ELR (cell line): Measurements from ENCODE around the gene PSMD12.
"Not testable (repeated sequence)": the region's sequence is repeated elsewhere in the genome, so short reads cannot be mapped to it uniquely, and the experiment has no call there.

ENCODE experiments used
- DNase-seq: peaks from one replicate; pipeline ENCODE4 v3.0.0-alpha.2; 2015; ENCODE audit warnings: low read depth

PSMD12 gene

DNA sequence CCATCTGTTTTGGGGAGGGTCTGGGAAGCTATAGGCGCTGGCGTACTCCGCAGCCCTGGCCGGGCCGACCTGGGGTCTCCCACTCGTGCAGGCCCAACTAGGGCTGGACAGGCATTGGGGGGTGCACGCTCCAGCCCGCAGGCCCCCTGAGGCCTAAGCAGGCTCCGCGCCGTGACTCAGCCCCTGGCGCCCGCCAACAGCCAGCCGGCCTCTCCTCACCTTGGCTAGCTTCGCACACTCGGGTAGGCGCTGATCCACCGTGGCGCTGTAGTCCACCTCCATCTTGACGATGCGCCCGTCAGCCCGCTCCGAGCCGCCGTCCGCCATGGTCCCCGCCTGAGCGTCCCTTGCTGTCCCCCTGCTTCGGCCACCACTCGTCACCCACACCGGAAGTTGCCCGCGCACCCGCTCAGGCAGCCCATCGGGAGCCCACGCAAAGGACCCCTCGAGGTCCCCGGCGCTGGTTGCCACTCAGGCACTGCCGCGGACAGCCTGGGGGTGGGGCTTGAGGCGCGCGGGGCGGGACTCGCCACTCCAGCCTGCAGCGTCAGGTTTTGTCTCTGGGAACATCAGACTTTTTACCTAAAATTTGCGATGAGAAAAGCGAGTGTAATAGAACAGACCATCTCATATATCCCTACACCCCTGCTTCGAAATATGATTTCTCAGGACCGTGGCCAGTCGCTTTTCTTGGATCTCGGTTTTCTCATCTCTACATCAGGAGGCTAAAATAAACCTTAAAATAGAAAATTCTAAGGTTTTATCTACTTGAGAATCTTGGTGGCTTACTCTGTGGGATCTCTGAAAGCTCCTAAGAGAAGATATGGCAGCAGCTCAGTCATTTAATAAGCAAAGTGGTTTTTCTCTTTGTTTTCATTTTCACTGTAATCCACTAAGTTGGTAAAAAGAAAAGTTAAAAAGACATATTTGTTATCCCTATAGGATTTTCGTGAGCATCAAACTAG, at the start of gene PSMD12:
Gene PSMD12, minus strand, starts transcription at position 385 of the 965 bp plus-strand sequence. Its CDS starts 58 bp downstream, at position 327.
- peak; percentile 95 for DNase-seq

DNA sequence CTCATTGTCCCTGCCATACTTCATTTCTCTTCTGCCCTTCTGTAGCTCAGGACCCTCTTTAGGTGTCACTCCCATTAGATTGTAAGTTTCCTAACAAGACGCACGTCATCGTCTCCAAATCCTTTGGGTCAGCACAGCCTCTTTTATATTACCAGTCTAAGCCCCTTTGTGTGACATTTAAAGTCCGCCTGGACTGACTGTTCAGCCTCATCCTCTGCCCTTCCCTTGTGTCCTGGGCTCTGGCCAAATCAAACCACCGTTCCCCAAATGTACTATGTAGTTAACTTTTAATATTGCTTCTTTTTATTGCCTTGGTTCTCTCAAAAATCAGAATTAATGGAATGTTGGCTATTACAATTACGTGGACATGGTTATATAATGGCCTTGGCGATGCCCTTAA, 48.9 kb upstream of the PSMD12 start:
- DNase-seq = no peak

DNA sequence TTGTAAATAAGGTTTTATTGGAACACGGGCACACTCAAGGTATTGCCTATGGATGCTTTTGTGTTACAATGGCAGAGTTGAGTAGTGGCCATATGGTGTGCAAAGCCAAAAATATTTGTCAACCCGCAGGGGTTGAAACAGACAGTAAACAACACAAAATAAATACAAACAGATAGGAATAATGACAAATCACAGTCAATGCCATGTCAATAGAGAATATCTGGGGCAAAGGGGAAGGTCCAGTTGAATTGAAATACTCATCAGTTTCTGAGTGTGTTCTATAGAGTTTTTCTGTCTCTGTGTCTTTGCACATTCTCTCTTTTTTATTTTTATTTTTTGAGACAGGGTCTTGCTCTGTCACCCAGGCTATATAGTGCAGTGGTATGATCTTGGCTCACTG, 48.2 kb upstream of the PSMD12 start:
- no peak for DNase-seq

- DNase-seq = no peak
Observed at GRCh38 chr17:67414130-67414529, 47.8 kb upstream of the PSMD12 start.

DNA sequence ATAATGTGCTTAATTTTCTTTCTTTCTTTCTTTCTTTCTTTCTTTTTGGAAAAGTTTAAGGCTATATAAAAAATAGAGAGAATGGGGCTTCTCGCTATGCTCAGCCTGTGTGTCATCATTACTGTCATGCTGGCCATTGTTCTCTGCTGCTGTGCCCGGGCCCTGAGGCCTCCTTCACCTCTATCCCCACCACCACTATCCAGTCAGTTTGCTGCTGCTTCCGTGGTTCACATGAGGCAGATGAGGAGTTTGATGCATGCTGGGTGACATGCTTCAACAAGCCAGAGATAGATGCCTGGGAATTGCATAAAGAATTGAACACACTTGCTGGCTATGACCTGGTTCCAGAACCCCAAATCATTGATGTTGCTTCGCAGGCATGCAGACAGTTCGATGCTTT, 47.0 kb upstream of the PSMD12 start:
- DNase-seq = no peak

DNA sequence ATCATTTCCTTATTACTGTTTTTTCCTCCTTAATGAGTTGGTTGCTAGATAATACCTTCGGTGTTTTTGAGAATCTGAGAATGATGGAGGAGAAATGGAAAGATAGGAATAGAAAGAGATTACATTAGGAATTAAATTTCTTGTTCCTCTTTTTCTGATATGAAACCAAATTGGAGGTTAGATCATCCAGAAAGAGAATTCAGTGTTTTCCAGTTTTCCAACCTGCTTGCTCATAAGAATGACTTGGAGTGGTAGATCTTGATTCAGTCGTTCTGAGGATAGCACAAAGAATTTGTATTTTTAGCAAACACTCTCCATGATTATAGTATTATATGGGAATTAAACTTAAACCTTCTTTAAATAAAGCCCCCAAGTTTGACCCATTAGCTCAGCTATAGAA, 46.6 kb upstream of the PSMD12 start:
- no peak for DNase-seq

DNA sequence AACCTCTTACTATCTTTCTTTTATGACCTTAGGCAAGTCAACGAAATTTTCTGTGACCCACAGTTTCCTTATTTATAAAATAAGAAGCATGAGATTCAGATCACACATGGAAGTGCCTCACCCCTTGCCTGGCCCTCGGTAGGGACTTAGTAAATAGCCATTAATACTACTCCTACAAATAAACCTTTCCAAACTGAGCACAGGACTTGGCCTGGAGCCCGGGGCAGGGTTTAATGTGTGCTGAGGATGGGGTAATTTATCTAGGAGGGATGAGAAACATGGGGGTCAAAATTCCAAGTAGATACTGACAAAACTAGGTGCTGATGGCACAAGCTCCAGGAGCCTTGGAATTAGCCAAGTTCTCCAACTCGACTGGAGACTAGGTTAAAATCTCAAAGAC, 45.7 kb upstream of the PSMD12 start:
- no peak for DNase-seq

GRCh38 chr17:67411397-67411796, 45.0 kb upstream of the PSMD12 start:
- DNase-seq = no peak

- not testable (repeated sequence) for DNase-seq
Observed at GRCh38 chr17:67408455-67408830, 42.1 kb upstream of the PSMD12 start.

- no peak for DNase-seq
Observed at GRCh38 chr17:67403483-67403882, 37.1 kb upstream of the PSMD12 start.

- no peak for DNase-seq
Observed at GRCh38 chr17:67403065-67403464, 36.7 kb upstream of the PSMD12 start.

DNA sequence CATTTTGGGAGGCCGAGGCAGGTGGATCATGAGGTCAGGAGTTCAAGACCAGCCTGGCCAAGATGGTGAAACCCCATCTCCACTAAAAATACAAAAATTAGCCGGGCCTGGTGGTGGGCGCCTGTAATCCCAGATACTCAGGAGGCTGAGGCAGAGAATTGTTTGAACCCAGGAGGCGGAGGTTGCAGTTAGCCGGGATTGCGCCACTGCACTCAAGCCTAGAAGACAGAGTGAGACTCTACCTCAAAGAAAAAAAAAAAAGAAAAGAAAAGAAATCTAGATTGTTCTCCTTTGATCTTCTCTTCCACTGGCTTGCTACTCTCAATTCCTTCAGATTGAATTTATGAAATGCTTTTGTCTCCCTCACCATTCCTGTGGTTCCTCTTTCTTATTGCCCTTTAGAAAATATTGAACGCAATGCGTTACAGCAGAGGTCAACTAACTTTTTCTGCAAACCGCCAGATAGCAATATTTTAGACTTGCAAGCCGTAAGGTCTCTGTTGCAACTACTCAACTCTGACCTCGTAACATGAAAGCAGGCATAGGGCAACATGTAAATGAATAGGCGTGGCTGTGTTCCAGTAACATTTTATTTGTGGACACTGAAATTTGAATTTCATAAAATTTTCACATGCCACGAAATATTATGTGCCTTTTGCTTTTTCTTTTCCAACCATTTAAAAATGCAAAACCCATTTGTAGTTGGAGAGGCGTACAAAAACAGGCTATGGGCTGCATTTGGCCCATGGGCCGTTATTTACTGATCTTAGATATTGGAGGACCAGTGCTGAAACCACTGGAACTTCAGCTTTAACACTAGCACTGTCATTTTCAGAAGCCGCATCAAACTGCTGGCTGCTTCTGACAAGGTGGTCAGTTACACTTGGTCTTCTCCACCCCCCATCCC, 35.5 kb upstream of the PSMD12 start:
- no peak for DNase-seq

DNA sequence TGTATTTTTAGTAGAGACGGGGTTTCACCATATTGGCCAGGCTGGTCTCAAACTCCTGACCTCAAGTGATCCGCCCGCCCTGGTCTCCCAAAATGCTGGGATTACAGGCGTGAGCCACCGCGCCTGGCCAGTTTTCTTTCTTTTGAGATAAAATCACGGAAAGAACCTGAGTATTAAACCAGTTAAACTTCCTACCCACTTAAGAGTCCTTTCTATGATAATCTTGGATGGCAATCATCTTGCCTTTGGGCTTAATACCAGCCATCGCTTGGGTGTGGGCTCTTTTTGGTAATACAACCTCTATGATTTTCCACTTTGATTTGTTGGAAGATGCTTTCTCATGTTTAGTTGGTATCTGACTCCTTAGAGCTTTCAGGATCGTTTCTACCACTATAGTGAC, 34.7 kb upstream of the PSMD12 start:
- no peak for DNase-seq

DNA sequence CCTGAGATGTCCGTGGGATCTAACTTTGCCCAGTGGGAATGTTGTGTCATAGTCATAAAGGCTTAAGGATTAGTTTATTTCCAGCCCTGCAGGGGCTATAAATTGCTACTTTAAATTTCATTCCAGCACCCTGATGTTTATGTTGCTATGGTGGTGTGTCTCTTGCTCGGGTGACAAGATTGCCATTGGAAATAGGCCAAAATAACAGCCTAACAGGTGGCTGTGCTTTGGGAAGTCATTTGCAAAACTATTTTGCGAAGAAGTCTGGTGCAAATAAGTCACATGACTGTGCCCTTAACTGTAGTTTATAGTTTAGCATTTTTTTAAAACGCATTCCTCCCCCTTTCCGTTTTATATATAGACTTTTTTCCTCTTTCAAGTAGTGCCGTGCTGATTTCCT, 33.8 kb upstream of the PSMD12 start:
- DNase-seq = no peak

DNA sequence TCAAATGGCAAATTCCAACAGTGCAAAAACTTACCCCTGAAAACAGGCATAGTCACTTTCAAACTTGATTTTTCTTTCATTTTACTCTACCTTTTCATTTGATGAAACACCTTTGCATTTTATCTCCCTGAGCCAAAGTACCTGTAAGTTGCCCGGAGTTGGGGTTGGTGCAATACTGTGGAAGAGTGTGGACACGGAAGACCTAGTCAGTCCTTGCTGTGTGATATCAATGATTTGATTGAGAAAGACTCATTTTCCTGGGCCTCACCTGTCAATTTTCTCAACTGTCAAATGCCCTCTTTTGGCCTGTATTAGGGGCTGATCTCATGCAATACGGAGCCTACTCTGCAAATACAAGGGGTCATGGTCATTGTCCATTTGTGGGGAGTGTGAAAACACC, 33.3 kb upstream of the PSMD12 start:
- DNase-seq = no peak

- DNase-seq = no peak
Observed at GRCh38 chr17:67393809-67394397, 27.5 kb upstream of the PSMD12 start.

GRCh38 chr17:67392111-67392510, 25.7 kb upstream of the PSMD12 start:
- no peak for DNase-seq

DNA sequence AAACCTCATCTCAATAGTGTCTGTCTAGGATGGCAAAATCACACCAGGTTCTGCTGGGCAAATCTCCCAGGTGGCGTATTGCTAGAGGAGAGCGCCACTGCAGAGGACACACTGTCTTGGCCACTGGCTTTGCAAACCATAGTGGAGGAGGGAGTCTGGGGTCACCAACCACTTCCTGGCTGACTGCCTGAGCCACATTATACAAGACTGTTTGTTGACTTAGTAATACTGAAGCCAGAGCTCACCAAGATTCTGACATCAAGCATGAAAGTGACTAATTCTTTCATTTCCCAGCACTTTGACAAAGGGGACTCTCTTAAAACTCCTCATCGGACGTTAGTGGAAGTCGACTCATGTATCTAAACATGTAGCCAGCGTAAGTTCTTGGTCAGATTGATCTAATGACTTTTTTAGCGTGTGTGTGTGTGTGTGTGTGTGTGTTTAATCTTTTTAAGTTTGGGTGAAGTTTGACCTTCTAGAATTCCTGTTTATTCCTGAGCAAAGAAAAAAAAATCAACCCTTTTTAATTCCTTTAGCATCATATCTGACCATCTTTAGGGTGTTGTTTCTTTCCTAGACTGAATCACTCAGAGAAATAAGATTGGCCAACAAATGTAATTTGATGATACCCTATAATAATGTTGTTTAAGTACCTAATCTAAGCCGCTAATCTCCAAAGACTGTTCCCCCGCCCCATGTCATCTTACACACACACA, 24.4 kb upstream of the PSMD12 start:
- peak; percentile 99 for DNase-seq

- DNase-seq = no peak
Observed at GRCh38 chr17:67390006-67390645, 23.7 kb upstream of the PSMD12 start.

DNA sequence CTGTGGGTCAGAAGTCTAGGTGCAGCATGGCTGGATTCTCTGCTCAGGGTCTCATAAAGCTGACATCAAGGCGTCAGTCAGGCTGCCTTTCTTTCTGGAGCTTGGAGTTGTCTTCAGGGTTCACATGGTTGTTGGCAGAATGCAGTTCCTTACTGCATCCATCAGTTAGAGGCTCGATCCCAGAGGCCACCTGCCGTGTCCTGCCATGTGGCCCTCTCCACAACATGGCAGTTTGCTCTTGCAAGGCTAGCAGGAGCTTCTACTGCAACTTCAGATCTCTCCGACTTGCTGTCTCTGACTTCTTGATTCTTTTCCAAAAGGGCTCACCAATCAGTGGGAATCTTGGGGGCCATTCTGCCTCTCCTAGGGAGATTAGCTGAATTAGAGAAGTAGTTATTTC, 22.6 kb upstream of the PSMD12 start:
- DNase-seq = no peak

DNA sequence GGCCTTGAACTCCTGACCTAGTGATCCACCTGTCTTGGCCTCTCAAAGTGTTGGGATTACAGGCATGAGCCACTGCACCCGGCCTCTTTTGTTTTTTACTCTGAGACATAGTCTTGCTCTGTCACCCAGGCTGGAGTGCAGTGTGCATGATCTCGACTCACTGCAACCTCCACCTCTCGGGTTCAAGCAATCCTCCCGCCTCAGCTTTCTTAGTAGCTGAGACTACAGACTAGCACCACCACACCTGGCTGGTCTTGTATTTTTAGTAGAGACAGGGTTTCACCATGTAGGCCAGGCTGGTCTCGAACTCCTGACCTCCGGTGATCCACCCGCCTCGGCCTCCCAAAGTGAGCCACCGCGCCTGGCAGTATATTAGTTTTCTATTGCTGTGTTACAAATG, 22.2 kb upstream of the PSMD12 start:
- DNase-seq = not testable (repeated sequence)
